A673 (cell line): ENCODE data around the gene NT5E. TPM values are rescaled to one million over a fixed set of nuclear protein-coding genes. Genes with fewer than 3 reads are reported as not detected.

Experiments
- BruUV-seq: library from RNA; stranded (reverse); fragments of 400-500 nt; replicated peaks from 2 replicates; lab custom pipeline; 2021; lab: Mats Ljungman, UMichigan
- CTCF ChIA-PET: fragments of 300-600 bp; sonication (Branson Sonifier 250); formaldehyde crosslinking; loops from one replicate; lab custom pipeline; 2022; ENCODE audit warnings: antibody characterized with exemption; lab: Charles Lee
- POLR2A ChIA-PET: fragments of 300-600 bp; sonication (Branson Sonifier 250); formaldehyde crosslinking; loops from one replicate; lab custom pipeline; 2022; ENCODE audit warnings: antibody characterized with exemption; ENCODE audit not compliant: low non-redundant PET; lab: Charles Lee
- DNase-seq: peaks from one replicate; pipeline ENCODE4 v3.0.0-alpha.2; 2015; ENCODE audit warnings: low spot score
- H3K27ac ChIP-seq: fragments of 200-600 bp; sonication (generic); 2 replicates; pipeline ENCODE4 v1.5.1; 2016; ENCODE audit warnings: mixed run types, low read depth, mild to moderate bottlenecking, mixed read lengths, antibody characterized with exemption, low read length; ENCODE audit not compliant: poor library complexity, severe bottlenecking
- H3K27me3 ChIP-seq: fragments of 200-600 bp; sonication (generic); replicated peaks from 2 replicates; pipeline ENCODE4 v1.6.1; 2017; ENCODE audit warnings: mixed run types, low read depth, mild to moderate bottlenecking, mixed read lengths, antibody characterized with exemption, low read length; ENCODE audit not compliant: insufficient read depth, poor library complexity
- H3K36me3 ChIP-seq: fragments of 200-600 bp; sonication (generic); 2 replicates; pipeline ENCODE4 v1.6.1; 2016; ENCODE audit warnings: mixed run types, mild to moderate bottlenecking, mixed read lengths, antibody characterized with exemption, low read length; ENCODE audit not compliant: insufficient read depth, poor library complexity, severe bottlenecking
- H3K4me1 ChIP-seq: fragments of 200-600 bp; sonication (generic); 2 replicates; pipeline ENCODE4 v1.6.1; 2017; ENCODE audit warnings: mixed run types, mild to moderate bottlenecking, mixed read lengths, antibody characterized with exemption, low read length; ENCODE audit not compliant: insufficient read depth, poor library complexity, severe bottlenecking
- H3K4me3 ChIP-seq: fragments of 200-600 bp; sonication (generic); 2 replicates; pipeline ENCODE4 v1.5.1; 2016; ENCODE audit warnings: low read depth, mixed run types, mild to moderate bottlenecking, mixed read lengths, low read length; ENCODE audit not compliant: poor library complexity, severe bottlenecking
- H3K9me3 ChIP-seq: fragments of 200-600 bp; sonication (generic); 2 replicates; pipeline ENCODE4 v1.6.1; 2016; ENCODE audit warnings: mixed run types, low read depth, mild to moderate bottlenecking, mixed read lengths, antibody characterized with exemption, low read length; ENCODE audit not compliant: poor library complexity, severe bottlenecking
- CTCF ChIP-seq: fragments of 300-800, 200-600 bp; sonication (generic); conservative IDR thresholded peaks from 2 replicates; pipeline ENCODE4 v1.5.1; 2017; ENCODE audit warnings: low read depth, mild to moderate bottlenecking, antibody characterized with exemption, low read length, moderate library complexity, mixed read lengths
- EZH2 ChIP-seq: fragments of 200-600 bp; sonication (generic); IDR thresholded peaks from 2 replicates; pipeline ENCODE4 v1.6.1; 2017; ENCODE audit warnings: borderline replicate concordance, low read depth, mild to moderate bottlenecking, mixed read lengths, antibody characterized with exemption, low read length; ENCODE audit not compliant: poor library complexity, severe bottlenecking
- intact Hi-C: fragments of 100-400 bp; cut with micrococcal nuclease; formaldehyde crosslinking; loops from one replicate; pipeline ENCODE4 v1.10.0; 2022; ENCODE audit not compliant: unreplicated experiment
- total RNA-seq: library from RNA; stranded (reverse); gene quantifications from 2 replicates; pipeline ENCODE4 v1.2.3, GENCODE V29; 2021

The NT5E gene
- total RNA-seq, 1 experiment from 2014 or later = 32.7 TPM

- Histone ChIP-seq H3K4me3 (no peak overlapping the region), H3K9me3 (no peaks in the 10 kb centered on the region), H3K27ac (no peak overlapping the region), H3K36me3 (no peaks in the 10 kb centered on the region), H3K27me3 (no peaks in the 10 kb centered on the region), H3K4me1 (peaks cover 43% of the 10 kb centered on the region)
- ChIA-PET POLR2A (no interaction called here), CTCF (no interaction called here)
- no TSS peak for BruUV-seq
- TF ChIP-seq EZH2 (no peak), CTCF (no peak)
- intact Hi-C loops = no loop called here
- DNase-seq = no peak
Observed at GRCh38 chr6:85456782-85457181, 6.9 kb downstream of the NT5E start.

- H3K27me3 ChIP-seq = no peaks in the 10 kb centered on the region
- no peak overlapping the region for H3K4me3 ChIP-seq
- H3K9me3 ChIP-seq = no peaks in the 10 kb centered on the region
- TF ChIP-seq CTCF (no peak), EZH2 (no peak)
- intact Hi-C loops = loop anchor here (2.0 kb wide), 1 partner anchor 55 kb away; no protein-coding TSS in a partner anchor
- peaks cover 48% of the 10 kb centered on the region for H3K4me1 ChIP-seq
- TSS peak; percentile 75 for BruUV-seq
- CTCF ChIA-PET = interaction anchor here (1.2 kb wide), 1 partner anchor 25 kb away, joined by 5 read pairs; no protein-coding TSS in a partner anchor
- DNase-seq = no peak
- peak overlapping the region; percentile 73 for H3K27ac ChIP-seq
- H3K36me3 ChIP-seq = no peaks in the 10 kb centered on the region
- POLR2A ChIA-PET = no interaction called here
Observed at GRCh38 chr6:85458184-85458583, 8.3 kb downstream of the NT5E start.

GRCh38 chr6:85458782-85459181, 8.9 kb downstream of the NT5E start:
- H3K9me3 ChIP-seq = no peaks in the 10 kb centered on the region
- DNase-seq = peak; percentile 91
- CTCF ChIA-PET = interaction anchor here (1.0 kb wide), 1 partner anchor 24 kb away, joined by 3 read pairs; no protein-coding TSS in a partner anchor
- TF ChIP-seq CTCF (no peak), EZH2 (no peak)
- no peak overlapping the region for H3K4me3 ChIP-seq
- H3K4me1 ChIP-seq = peaks cover 53% of the 10 kb centered on the region
- BruUV-seq = no TSS peak
- peak overlapping the region; percentile 73 for H3K27ac ChIP-seq
- intact Hi-C loops = loop anchor here (2.0 kb wide), 1 partner anchor 56 kb away; no protein-coding TSS in a partner anchor
- no peaks in the 10 kb centered on the region for H3K36me3 ChIP-seq
- POLR2A ChIA-PET = no interaction called here
- H3K27me3 ChIP-seq = no peaks in the 10 kb centered on the region
